ENCODE data around the gene TMEM167A. TPM values are rescaled to one million over a fixed set of nuclear protein-coding genes. Genes with fewer than 3 reads are reported as not detected.

The TMEM167A gene
- total and polyA plus RNA-seq, 12 donors: 23.9 to 164 (median 86.1) TPM

DNA sequence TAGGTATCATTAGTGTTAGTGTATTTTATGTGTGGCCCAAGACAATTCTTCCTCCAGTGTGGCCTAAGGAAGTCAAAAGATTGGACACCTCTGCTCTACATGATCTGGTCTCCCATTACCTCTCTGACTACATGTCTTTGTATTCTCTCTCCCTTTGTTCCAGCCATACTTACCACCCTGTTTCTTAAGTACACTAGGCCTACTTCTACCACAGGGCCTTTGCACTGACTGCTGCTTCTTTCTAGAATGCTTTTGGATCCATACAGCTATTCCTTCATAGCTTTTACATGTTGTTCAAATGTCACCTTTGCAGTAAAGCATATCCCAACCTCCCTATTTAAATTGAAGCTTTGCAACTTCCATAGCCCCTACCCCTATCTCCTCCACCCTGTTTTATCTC is 5.6 kb upstream of the TMEM167A start:
- DNase-seq: no peak
- TF ChIP-seq POLR2A (IDR thresholded peaks at IDR 0.05): no peak
- TF ChIP-seq, protein P1, sequence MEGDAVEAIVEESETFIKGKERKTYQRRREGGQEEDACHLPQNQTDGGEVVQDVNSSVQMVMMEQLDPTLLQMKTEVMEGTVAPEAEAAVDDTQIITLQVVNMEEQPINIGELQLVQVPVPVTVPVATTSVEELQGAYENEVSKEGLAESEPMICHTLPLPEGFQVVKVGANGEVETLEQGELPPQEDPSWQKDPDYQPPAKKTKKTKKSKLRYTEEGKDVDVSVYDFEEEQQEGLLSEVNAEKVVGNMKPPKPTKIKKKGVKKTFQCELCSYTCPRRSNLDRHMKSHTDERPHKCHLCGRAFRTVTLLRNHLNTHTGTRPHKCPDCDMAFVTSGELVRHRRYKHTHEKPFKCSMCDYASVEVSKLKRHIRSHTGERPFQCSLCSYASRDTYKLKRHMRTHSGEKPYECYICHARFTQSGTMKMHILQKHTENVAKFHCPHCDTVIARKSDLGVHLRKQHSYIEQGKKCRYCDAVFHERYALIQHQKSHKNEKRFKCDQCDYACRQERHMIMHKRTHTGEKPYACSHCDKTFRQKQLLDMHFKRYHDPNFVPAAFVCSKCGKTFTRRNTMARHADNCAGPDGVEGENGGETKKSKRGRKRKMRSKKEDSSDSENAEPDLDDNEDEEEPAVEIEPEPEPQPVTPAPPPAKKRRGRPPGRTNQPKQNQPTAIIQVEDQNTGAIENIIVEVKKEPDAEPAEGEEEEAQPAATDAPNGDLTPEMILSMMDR (IDR thresholded peaks at IDR 0.05): no peak
- Histone ChIP-seq H3K27me3 (no peaks in the 10 kb centered on the region), H3K27ac (no peak overlapping the region), H3K9me3 (replicated peaks in 1 of 3) (no peaks in the 10 kb centered on the region), H3K4me1 (replicated peaks in 1 of 2) (peaks cover 7 to 9% of the 10 kb centered on the region in 2 donors), H3K4me3 (no peak overlapping the region), H3K36me3 (replicated peaks in 1 of 2) (no peaks in the 10 kb centered on the region)
- intact Hi-C loops (cut with DNase I): no loop called here

DNA sequence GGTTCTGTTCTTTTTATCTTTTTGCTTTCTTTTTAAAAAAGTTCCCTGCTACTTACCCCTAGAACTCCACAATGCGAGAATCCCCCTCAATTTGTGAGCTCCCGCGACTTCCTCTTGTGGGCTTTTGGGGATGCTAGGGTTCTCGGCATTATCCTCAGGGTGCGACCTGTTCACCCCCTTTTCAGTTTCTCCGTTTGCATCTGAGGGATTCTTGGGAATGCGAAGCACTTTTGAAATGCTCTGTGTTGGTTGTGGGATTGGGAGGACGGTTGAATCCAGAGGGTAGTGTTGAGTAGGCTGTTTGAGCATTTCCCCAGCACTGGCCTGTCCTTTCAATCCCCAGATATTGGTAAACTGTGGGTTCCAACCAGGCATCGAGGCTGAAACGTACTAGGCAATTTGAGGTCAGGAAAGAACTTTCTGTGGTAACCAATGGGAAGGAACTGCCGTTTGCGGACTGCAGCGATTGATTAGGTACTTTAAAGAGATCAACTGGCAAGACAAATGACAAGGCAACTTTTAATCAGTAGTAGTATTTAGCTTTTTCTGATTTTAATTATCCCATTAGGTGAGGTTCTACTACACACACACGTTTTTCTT is 568 bp upstream of the TMEM167A start:
- H3K9me3 ChIP-seq (replicated peaks in 1 of 3): no peaks in the 10 kb centered on the region
- DNase-seq: peak in 2 of 7 donors; percentile 2 to 26
- intact Hi-C loops (cut with DNase I): no loop called here
- H3K4me3 ChIP-seq: peak overlapping the region; percentile 47 to 93 (median 88)
- H3K36me3 ChIP-seq (replicated peaks in 1 of 2): no peaks in the 10 kb centered on the region
- 2 to 4% (median 3%) methylated on average over 14 of the region's 14 CpGs for WGBS, 4 donors
- peaks cover 25 to 44% of the 10 kb centered on the region in 2 donors for H3K4me1 ChIP-seq (replicated peaks in 1 of 2)
- H3K27me3 ChIP-seq: no peaks in the 10 kb centered on the region
- TF ChIP-seq, protein P1 (IDR thresholded peaks at IDR 0.05): no peak
- TF ChIP-seq POLR2A (IDR thresholded peaks at IDR 0.05): no peak
- peak overlapping the region; percentile 53 to 90 (median 77) for H3K27ac ChIP-seq

DNA sequence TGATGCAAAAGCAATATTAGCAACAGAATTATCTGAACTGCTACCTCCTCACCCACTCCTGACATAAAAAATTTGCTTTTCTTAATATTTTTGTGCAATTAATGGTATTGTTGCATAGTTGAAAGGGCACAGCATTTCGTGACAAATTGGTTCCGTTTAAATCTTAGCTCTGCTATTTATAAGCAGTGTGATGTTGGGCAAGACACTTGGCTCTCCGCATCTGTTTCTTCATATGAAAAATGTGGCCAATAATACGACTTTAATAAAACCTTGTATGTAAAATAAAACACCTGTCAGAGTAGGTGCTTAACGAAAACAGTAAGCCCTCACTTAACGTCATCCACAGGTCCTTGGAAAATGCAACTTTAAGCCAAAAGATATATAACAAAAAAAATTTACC is 4.2 kb downstream of the TMEM167A start:
- Histone ChIP-seq H3K27me3 (no peaks in the 10 kb centered on the region), H3K27ac (peak overlapping the region in 1 of 5 donors; percentile 7), H3K4me3 (no peak overlapping the region), H3K4me1 (replicated peaks in 1 of 2) (peaks cover 40 to 79% of the 10 kb centered on the region in 2 donors), H3K9me3 (replicated peaks in 1 of 3) (no peaks in the 10 kb centered on the region), H3K36me3 (replicated peaks in 1 of 2) (no peaks in the 10 kb centered on the region)
- WGBS, 4 donors: 41 to 60% (median 56%) methylated on average over 6 of the region's 6 CpGs
- intact Hi-C loops (cut with DNase I): no loop called here
- peak in 4 of 7 donors; percentile 19 to 48 (median 25) for DNase-seq
- TF ChIP-seq, protein P1 (IDR thresholded peaks at IDR 0.05): no peak
- TF ChIP-seq POLR2A (IDR thresholded peaks at IDR 0.05): no peak

DNA sequence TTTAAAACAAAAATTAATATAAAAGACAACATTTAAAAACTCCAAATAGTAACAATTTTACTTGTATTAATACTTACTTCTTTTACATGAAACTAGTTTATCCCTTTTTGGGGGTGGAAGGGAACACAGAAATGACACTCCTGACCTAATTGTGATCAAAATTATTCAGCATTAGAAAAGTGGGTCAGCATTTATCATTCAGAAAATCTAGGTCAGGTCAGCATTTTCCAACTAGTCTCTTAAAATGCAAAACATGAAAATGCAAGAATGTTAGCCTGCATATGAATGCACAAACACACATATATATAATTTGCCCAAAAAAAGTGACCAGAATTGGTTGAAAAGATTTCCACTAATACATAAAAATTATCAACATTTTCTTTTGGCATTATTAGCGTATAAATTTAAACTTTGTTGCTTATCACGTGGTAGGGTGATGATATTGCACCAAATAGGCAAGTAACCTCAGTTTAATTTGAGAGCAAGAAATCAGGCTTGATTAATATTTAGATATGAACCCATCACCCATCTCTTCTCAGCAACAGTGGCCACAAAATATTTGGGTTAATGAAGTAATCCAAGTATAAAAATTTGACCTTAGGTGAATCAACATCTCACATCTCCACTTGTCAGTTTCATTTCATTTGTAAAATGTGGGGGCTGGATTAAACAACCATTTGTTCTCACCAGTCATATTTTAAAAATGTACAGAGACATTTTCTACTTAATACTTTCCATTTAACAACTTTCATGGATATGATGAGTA is 5.7 kb downstream of the TMEM167A start:
- 40 to 54% (median 47%) methylated on average over 2 of the region's 2 CpGs for WGBS, 4 donors
- TF ChIP-seq POLR2A (IDR thresholded peaks at IDR 0.05): no peak
- TF ChIP-seq, protein P1 (IDR thresholded peaks at IDR 0.05): no peak
- Histone ChIP-seq H3K27ac (peak overlapping the region in 2 of 5 donors; percentile 7 to 24), H3K4me3 (no peak overlapping the region), H3K9me3 (replicated peaks in 1 of 3) (no peaks in the 10 kb centered on the region), H3K27me3 (no peaks in the 10 kb centered on the region), H3K36me3 (replicated peaks in 1 of 2) (no peaks in the 10 kb centered on the region), H3K4me1 (replicated peaks in 1 of 2) (peaks cover 37 to 85% of the 10 kb centered on the region in 2 donors)
- intact Hi-C loops (cut with DNase I): no loop called here
- DNase-seq: no peak
